OCI-LY3 (cell line): ENCODE data around the gene ADGRA3.
A peak's percentile ranks its signal among the peaks of the same experiment; 100 is the strongest.

Source experiments
- H2AFZ ChIP-seq: fragments of 200-600, 300-600 bp; shearing (Covaris generic); 2 replicates; pipeline ENCODE4 v1.6.0; 2014; ENCODE audit warnings: antibody characterized with exemption, low read depth, low read length
- H3K27ac ChIP-seq: fragments of 200-600, 300-600 bp; sonication (generic); 2 replicates; pipeline ENCODE4 v1.5.1; 2014; ENCODE audit warnings: mild to moderate bottlenecking, low read length, moderate library complexity, mixed read lengths
- H3K27me3 ChIP-seq: fragments of 200-600, 300-600 bp; sonication (generic); 2 replicates; pipeline ENCODE4 v1.6.1; 2014; ENCODE audit warnings: low read depth, low read length, mixed read lengths
- H3K36me3 ChIP-seq: fragments of 200-600, 300-600 bp; sonication (generic); replicated peaks from 2 replicates; pipeline ENCODE3; 2014; ENCODE audit warnings: low read depth, low read length, mixed read lengths
- H3K4me1 ChIP-seq: fragments of 300-600, 200-600 bp; sonication (generic); 2 replicates; pipeline ENCODE4 v1.6.1; 2014; ENCODE audit warnings: low read length, mixed read lengths
- H3K4me2 ChIP-seq: fragments of 200-600, 300-600 bp; sonication (generic); 2 replicates; pipeline ENCODE4 v1.6.1; 2014; ENCODE audit warnings: low read length, mixed read lengths
- H3K4me3 ChIP-seq: fragments of 300-600, 200-600 bp; sonication (generic); 2 replicates; pipeline ENCODE4 v1.5.1; 2014; ENCODE audit warnings: antibody characterized with exemption, mild to moderate bottlenecking, low read length, moderate library complexity
- H3K79me2 ChIP-seq: fragments of 300-600, 200-600 bp; shearing (Covaris generic); 2 replicates; pipeline ENCODE4 v1.6.1; 2014; ENCODE audit warnings: mild to moderate bottlenecking, low read length, mixed read lengths
- H3K9ac ChIP-seq: fragments of 300-600, 200-600 bp; shearing (Covaris generic); 2 replicates; pipeline ENCODE4 v1.6.0; 2014; ENCODE audit warnings: mild to moderate bottlenecking, low read length, moderate library complexity
- H3K9me3 ChIP-seq: fragments of 200-600, 300-600 bp; shearing (Covaris generic); 2 replicates; pipeline ENCODE4 v1.6.1; 2014; ENCODE audit warnings: low read length, mixed read lengths; ENCODE audit not compliant: insufficient read depth
- H4K20me1 ChIP-seq: fragments of 200-600, 300-600 bp; sonication (generic); 2 replicates; pipeline ENCODE4 v1.6.1; 2016; ENCODE audit warnings: low read length, mixed read lengths; ENCODE audit not compliant: insufficient read depth
- CTCF ChIP-seq: fragments of 200-600, 300-600 bp; sonication (generic); IDR thresholded peaks from 2 replicates; pipeline ENCODE4 v1.5.1; 2014; ENCODE audit warnings: antibody characterized with exemption, low read length, low read depth
- EZH2phosphoT487 ChIP-seq: fragments of 200-600 bp; shearing (Covaris generic); IDR thresholded peaks from 2 replicates; pipeline ENCODE4 v1.6.1; 2018; ENCODE audit warnings: antibody characterized with exemption, mixed run types, low read depth

The ADGRA3 gene

DNA sequence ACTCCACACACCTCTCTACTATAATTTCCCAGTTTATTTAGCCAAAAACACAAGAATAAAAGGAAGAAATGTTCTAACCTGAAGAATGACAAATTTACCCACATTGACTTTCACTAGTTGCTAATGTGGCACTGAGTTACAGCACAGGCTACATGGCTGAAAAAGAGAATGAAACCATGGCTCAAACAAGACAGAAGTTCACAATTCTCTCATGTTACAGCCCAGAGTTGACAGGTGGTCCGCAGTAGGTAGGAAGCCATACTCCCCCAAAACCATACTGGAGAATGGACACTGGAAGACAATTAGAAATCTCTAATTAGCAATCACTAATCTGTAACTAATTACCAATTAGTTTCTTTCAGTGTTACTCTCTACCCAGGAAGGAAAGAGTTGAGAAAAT lies 170.8 kb downstream of the ADGRA3 start:
- Histone ChIP-seq H3K9ac (no peak overlapping the region), H3K4me2 (no peak overlapping the region), H3K4me3 (no peak overlapping the region), H3K79me2 (no peaks in the 10 kb centered on the region), H3K27me3 (no peaks in the 10 kb centered on the region), H4K20me1 (no peaks in the 10 kb centered on the region), H3K4me1 (no peaks in the 10 kb centered on the region; the same call in 1 of the 2 replicates), H2AFZ (no peak overlapping the region), H3K27ac (no peak overlapping the region), H3K9me3 (no peaks in the 10 kb centered on the region), H3K36me3 (no peaks in the 10 kb centered on the region)
- TF ChIP-seq EZH2phosphoT487 (no peak), CTCF (no peak)

DNA sequence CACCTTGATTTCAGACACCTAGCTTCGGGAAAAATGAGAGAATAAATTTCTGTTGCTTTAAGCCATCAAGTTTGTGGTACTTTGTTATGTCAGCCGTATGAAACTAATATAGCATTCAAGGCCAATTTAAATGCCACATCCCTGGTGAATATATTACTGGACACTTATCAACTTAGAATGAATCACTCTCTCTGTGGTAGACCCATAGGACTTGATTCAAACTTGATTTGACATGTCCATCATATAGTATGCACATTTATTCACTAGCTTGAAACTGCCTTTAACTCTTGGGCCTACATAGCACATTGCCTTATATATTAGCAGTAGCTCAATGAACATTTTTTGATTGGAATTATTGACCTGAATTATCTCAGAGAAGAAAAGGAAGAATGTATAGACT lies 172.3 kb downstream of the ADGRA3 start:
- Histone ChIP-seq H4K20me1 (no peaks in the 10 kb centered on the region), H3K9me3 (no peaks in the 10 kb centered on the region), H3K27me3 (no peaks in the 10 kb centered on the region), H3K9ac (no peak overlapping the region), H3K79me2 (no peaks in the 10 kb centered on the region), H3K4me2 (no peak overlapping the region), H3K36me3 (no peaks in the 10 kb centered on the region), H3K4me3 (no peak overlapping the region), H2AFZ (no peak overlapping the region), H3K27ac (no peak overlapping the region), H3K4me1 (peaks cover 6% of the 10 kb centered on the region)
- no peak for TF ChIP-seq CTCF
- no peak for TF ChIP-seq EZH2phosphoT487

DNA sequence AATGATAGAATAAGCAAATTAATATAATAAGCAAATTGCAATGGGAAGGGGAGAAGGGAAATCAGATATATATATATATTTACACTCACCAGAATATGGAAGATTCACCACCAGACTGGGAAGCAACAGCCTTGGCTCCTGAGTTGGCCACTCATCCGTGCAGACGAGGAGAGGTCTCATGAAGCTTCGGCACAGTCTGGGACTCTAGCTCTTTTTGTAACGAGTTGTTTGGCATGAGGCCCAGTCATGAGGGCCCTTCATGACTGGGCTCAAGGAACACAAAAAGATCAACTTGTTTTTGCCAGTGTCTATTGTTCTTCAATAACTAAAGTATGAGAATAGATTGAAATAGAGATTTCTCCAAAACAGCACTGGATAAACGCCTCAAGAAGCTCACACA lies 176.4 kb downstream of the ADGRA3 start:
- Histone ChIP-seq H3K9me3 (no peaks in the 10 kb centered on the region), H4K20me1 (no peaks in the 10 kb centered on the region), H3K9ac (no peak overlapping the region), H3K79me2 (no peaks in the 10 kb centered on the region), H3K27ac (no peak overlapping the region), H3K4me3 (no peak overlapping the region), H3K4me2 (no peak overlapping the region), H2AFZ (no peak overlapping the region), H3K27me3 (no peaks in the 10 kb centered on the region), H3K4me1 (peaks cover 8% of the 10 kb centered on the region), H3K36me3 (no peaks in the 10 kb centered on the region)
- TF ChIP-seq CTCF (no peak), EZH2phosphoT487 (no peak)

DNA sequence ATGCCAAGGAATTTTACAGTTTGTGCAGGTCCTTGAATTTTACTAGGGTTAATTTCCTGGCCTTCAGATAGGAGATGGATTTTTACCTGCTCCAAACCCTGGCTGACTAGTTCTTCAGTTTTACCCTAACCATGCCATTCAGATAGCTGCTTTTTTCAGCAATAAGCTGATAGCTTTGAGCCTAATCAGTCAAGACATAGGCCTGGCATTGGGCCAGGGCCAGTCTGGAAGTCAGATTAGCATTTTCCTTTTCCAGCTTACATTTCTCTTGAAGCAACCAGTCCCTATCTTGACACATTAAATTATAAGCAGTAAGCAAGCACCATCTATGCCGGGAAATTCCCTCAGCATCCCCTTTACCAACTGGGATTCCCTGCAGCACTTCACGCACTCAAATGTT lies 177.1 kb downstream of the ADGRA3 start:
- H3K4me1 ChIP-seq: peaks cover 8% of the 10 kb centered on the region
- no peaks in the 10 kb centered on the region for H3K27me3 ChIP-seq
- no peak overlapping the region for H3K27ac ChIP-seq
- no peak overlapping the region for H3K4me3 ChIP-seq
- no peaks in the 10 kb centered on the region for H3K36me3 ChIP-seq
- H3K9ac ChIP-seq: no peak overlapping the region
- 0 out of 2 replicates have a peak overlapping the region, but pooled peaks have one; percentile 5 for H3K4me2 ChIP-seq
- no peak for TF ChIP-seq EZH2phosphoT487
- no peak for TF ChIP-seq CTCF
- H3K9me3 ChIP-seq: no peaks in the 10 kb centered on the region
- no peak overlapping the region for H2AFZ ChIP-seq
- no peaks in the 10 kb centered on the region for H4K20me1 ChIP-seq
- no peaks in the 10 kb centered on the region for H3K79me2 ChIP-seq
